Nephron progenitor cell (in vitro differentiated cells): ENCODE measurements around the gene COL1A2.

Source experiments
- DNase-seq: peaks from one replicate; pipeline ENCODE4 v3.0.0; 2021
- H3K27ac Mint-ChIP-seq: 2 replicates; pipeline ENCODE4 v1.8.0; 2021; ENCODE audit warnings: mild to moderate bottlenecking, moderate library complexity, mixed read lengths
- H3K27me3 Mint-ChIP-seq: 2 replicates; pipeline ENCODE4 v1.8.0; 2021; ENCODE audit warnings: mild to moderate bottlenecking, low read depth, mixed read lengths; ENCODE audit not compliant: poor library complexity
- H3K36me3 Mint-ChIP-seq: 2 replicates; pipeline ENCODE4 v1.8.0; 2021; ENCODE audit warnings: low read depth, mixed read lengths
- H3K4me1 Mint-ChIP-seq: 2 replicates; pipeline ENCODE4 v1.8.0; 2021; ENCODE audit warnings: mixed read lengths
- H3K4me3 Mint-ChIP-seq: 2 replicates; pipeline ENCODE4 v1.8.0; 2021; ENCODE audit warnings: mild to moderate bottlenecking, moderate library complexity, mixed read lengths
- H3K9me3 Mint-ChIP-seq: 2 replicates; pipeline ENCODE4 v1.8.0; 2021; ENCODE audit warnings: mild to moderate bottlenecking, moderate library complexity, mixed read lengths
- TF ChIP-seq, protein P1 (sequence below): fragments of 200-600 bp; sonication (generic); IDR thresholded peaks from 2 replicates; pipeline ENCODE4 v1.5.0; 2021; ENCODE audit warnings: antibody characterized with exemption

Gene COL1A2

DNA sequence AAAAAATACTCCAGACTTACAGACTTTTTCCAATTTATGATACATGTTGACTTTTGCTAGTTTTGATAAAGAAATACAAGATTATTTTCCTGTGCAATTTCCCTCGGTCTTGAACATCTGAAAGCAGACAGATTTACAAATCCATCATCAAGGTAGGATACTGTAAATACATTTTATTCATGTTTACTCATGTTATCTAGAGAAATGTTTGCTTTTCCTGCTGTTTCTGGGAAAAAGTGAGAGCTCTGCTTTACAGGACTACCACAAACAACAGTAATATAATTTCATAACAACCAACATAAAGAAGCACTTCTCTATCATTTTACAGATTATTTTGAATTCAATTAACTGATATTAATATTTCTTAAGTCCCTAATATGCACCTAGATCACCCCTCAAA is 83.2 kb downstream of the COL1A2 start:
- Mint-ChIP-seq H3K9me3 (no peaks in the 10 kb centered on the region), H3K4me3 (no peak overlapping the region), H3K36me3 (no peaks in the 10 kb centered on the region), H3K4me1 (no peaks in the 10 kb centered on the region), H3K27ac (no peak overlapping the region), H3K27me3 (peaks cover 6% of the 10 kb centered on the region)
- TF ChIP-seq, protein P1, sequence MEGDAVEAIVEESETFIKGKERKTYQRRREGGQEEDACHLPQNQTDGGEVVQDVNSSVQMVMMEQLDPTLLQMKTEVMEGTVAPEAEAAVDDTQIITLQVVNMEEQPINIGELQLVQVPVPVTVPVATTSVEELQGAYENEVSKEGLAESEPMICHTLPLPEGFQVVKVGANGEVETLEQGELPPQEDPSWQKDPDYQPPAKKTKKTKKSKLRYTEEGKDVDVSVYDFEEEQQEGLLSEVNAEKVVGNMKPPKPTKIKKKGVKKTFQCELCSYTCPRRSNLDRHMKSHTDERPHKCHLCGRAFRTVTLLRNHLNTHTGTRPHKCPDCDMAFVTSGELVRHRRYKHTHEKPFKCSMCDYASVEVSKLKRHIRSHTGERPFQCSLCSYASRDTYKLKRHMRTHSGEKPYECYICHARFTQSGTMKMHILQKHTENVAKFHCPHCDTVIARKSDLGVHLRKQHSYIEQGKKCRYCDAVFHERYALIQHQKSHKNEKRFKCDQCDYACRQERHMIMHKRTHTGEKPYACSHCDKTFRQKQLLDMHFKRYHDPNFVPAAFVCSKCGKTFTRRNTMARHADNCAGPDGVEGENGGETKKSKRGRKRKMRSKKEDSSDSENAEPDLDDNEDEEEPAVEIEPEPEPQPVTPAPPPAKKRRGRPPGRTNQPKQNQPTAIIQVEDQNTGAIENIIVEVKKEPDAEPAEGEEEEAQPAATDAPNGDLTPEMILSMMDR = no peak
- DNase-seq = no peak

DNA sequence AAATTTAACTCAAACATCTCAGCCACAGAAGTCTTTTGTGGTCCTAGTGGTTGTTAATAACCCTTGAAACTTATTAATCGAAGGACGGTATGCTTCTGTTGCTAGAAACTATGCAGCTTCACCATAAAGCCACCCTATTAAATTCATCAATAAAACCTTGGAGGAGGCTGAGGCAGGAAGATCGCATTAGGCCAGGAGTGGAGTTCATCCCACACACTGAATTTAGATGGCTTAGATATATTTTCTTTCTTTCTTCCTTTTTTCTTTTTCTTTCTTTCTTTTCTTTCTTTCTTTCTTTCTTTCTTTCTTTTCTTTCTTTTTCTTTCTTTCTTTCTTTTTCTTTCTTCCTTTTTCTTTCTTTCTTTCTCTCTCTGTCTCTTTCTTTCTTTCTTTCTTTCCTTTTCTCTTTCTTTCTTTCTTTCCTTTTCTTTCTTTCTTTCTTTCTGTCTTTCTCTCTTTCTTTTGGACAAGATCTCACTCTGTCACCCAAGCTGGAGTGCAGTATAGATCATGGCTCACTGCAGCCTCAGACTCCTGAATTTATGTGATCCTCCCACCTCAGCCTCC is 84.0 kb downstream of the COL1A2 start:
- no peak overlapping the region for H3K27ac Mint-ChIP-seq
- no peaks in the 10 kb centered on the region for H3K4me1 Mint-ChIP-seq
- H3K9me3 Mint-ChIP-seq = no peaks in the 10 kb centered on the region
- TF ChIP-seq, protein P1 = no peak
- no peaks in the 10 kb centered on the region for H3K36me3 Mint-ChIP-seq
- DNase-seq = no peak
- H3K4me3 Mint-ChIP-seq = no peak overlapping the region
- H3K27me3 Mint-ChIP-seq = peaks cover 9% of the 10 kb centered on the region
